SKM-1 (cell line): ENCODE measurements around the gene ZC3H10.

ENCODE experiments used
- DNase-seq: peaks from one replicate; lab custom pipeline; 2025; ENCODE audit not compliant: unreplicated experiment; lab: John Stamatoyannopoulos, UW

Gene ZC3H10

DNA sequence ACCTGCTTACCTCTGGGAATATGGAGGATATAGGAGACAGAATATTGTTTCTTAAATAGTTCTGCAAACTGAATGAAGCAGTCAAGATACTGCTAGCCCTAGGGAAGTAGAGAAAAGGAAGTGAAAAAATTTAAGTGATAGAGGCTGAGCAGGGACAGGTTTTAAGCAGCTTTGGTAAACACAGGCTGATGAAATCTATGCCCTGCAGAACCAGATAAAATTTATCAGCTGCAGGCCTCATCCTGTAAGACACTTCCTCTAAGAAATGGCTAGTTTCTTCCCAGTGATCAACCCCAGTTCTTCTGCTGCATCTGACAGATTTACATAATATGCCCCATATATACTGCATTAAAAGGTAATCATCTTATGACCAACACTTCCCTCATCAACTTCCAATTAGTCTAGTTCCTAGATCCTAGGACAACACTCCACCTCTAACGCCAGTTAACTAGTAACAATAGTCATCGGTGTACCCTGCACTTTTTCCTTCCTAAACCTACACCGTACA, 8.7 kb downstream of the ZC3H10 start:
- DNase-seq, result no peak

DNA sequence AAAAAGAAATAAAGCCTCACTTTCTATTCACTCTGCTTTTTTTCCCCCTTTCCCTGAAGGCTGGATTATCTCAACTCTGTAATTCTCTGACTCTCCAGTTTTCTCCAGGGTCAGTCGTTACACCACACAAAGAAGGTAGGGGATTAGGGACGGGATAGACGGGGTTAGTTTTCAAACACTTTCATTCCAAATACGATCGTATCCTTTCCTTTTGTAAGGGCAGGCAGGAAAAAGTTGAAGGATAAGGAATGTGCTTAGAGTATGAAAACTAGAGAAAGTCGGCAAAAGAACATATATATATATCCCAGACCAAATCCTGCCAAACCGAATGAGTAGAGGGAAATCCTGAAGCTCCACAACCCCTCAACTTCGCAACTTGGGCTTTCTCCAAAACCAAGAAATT, 9.4 kb downstream of the ZC3H10 start:
- DNase-seq, result no peak

- DNase-seq, result peak; percentile 90
Measured at GRCh38 chr12:56127888-56128669, 10.0 kb downstream of the ZC3H10 start, which contains the start of gene ESYT1. TSS of gene ESYT1 (plus strand) at chr12:56128267. CDS start at chr12:56128320, 53 bp downstream.

DNA sequence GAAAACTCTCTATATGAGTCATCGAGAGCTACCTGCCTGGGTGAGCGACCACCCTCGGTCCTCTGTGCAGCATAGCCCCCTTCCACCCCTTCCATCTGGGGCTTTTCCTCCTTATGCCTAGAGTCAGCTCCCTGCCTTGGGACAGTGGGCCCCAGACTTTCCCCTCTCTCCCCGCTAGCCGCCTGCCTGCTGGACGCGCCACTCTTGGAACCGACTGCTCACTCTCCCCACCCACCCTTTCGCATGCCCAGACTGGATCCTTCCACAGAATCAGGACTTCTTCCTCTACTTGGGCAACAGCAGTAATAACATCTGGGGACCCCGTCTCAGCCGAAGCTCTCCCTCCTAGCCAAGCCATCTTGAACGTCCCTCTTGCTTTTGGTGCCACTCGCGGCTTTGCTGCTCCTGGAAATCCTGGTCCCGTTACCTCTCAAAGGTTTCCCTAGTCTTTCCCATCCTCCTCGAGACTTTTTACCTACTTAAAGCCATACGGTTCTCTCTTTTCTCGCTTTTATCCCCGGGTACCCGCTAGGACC, 10.7 kb downstream of the ZC3H10 start:
- no peak for DNase-seq

- no peak for DNase-seq
Measured at GRCh38 chr12:56129206-56129941, 11.3 kb downstream of the ZC3H10 start.

- no peak for DNase-seq
Measured at GRCh38 chr12:56129942-56130495, 12.0 kb downstream of the ZC3H10 start.

DNA sequence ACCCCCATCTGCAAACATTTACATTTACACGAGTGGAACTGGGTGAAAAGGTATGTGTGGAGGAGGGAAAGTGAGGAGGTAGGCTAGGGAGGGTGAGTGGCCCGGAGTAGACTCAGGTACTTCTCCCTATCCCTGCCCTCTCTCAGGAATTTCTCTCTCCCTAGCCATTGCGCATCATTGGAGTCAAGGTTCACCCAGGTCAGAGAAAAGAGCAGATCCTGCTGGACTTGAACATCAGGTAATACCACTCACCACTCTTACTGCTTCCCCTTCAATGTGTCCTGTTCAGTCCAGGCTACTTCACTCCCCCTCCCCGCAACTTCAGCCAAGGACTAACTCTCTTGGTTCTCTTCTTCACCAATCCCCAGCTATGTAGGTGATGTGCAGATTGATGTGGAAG, 12.8 kb downstream of the ZC3H10 start:
- no peak for DNase-seq

DNA sequence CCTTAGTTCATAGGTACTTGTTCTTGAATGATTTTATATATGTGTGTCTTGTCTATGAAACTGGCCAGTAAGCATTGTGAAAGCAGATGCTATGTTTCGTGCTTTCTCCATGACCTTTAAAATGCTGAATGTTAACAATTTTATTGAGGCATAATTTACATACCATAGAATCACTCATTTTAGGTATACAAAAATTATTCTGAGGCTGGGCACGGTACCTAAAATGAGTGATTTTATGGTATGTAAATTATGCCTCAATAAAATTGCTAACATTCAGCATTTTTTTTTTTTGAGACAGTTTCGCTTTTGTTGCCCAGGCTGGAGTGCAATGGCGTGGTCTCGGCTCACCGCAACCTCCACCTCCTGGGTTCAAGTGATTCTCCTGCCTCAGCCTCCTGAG, 16.8 kb downstream of the ZC3H10 start:
- DNase-seq, result no peak

- no peak for DNase-seq
Measured at GRCh38 chr12:56137853-56138571, 19.9 kb downstream of the ZC3H10 start.

DNA sequence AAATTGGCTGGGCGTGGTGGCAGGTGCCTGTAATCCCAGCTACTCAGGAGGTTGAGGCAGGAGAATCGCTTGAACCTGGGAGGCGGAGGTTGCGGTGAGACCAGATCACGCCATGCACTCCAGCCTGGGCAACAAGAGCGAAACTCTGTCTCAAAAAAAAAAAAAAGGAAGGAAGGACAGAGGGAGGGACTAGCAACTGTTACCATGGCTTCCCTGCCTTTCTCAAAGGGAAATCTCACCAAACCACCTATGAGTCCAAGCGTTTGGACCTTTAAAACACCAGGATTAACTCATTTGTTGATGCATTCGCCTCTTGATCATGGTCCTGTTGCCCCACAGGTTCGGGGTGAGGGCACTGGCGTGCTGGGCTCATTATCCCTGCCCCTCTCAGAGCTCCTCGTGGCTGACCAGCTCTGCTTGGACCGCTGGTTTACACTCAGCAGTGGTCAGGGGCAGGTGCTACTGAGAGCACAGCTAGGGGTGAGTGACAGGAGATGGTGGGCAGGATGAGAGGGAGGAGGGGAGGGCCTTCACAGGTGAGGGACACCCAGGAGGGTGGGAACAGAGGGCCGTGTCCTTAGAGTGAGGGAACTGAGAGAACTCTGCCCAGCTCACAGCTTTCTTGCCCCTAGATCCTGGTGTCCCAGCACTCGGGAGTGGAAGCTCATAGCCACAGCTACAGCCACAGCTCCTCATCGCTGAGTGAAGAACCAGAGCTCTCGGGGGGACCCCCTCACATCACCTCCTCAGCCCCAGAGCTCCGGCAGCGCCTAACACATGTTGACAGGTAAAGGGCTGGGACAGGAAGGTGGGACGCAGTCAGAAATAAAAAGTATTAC, 24.1 kb downstream of the ZC3H10 start:
- no peak for DNase-seq

GRCh38 chr12:56143217-56143616, 25.2 kb downstream of the ZC3H10 start:
- no peak for DNase-seq

DNA sequence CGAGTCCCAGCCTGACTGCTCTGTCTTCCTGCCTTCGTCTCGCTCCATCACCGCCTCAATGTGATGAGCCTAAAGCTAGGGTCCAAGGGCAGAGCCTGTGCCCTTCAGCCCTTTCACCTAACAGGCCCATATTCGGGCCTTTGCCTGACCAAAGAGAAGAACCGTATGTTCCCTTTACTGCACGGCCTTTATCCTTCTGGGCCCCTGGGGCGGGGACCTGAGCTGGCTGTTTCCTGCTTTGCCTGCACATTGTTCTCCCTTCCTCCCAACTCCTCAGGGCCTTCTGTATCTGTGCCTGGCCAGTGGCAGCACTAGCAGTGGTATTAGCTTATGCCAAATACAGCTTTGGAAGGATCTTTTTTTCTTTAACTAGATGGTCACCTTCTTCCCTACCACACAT, 25.8 kb downstream of the ZC3H10 start:
- no peak for DNase-seq

- no peak for DNase-seq
Measured at GRCh38 chr12:56145217-56145616, 27.2 kb downstream of the ZC3H10 start.

- no peak for DNase-seq
Measured at GRCh38 chr12:56146492-56147460, 28.7 kb downstream of the ZC3H10 start.

DNA sequence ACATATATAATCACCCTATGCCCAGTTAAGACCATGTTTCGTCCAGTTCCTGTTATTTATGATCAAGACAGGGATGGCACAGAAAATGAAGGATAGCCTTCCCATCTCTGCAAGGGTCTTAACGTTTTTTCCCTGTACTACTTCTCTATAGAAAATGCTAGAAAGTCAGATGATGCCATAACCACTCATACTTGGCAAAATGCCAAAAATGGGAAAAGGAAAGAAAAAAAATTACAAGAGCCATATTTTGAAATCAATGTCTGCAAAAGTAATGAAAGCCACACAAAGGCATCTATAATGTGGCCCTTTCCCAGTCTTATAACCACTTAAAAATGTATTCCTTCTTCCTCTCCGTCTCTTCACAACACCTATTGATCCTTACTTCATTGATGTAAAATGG, 32.5 kb downstream of the ZC3H10 start:
- no peak for DNase-seq

DNA sequence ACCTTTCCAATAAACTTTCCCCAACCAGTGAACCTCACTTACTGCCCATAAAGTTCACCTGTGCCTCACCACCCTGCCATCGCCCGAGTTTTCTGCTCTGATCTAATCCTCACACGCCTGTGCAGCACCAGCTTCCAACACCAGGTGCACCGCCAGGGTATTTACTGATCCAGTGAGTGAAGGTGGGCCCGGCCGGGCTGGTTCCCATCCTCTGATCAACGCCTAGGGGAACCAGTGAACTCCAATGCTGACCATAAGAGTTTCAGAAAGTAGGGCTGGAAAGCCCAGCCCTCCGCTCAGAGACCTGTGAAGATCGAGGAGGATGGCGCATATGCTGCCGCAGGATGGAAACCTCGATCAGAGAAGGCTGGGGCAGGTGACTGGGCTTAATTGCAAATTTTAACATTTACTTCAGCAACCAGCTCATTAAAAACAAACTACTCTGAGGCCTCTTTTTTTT, 33.6 kb downstream of the ZC3H10 start:
- DNase-seq, result no peak

- peak; percentile 35 for DNase-seq
Measured at GRCh38 chr12:56152132-56152755, 34.2 kb downstream of the ZC3H10 start, which contains the start of gene MYL6B. TSS of gene MYL6B (plus strand) at chr12:56152587. CDS start at chr12:56153919, 1,332 bp downstream.
